HEK293T (cell line): ENCODE measurements around the gene CHAD.

Source experiments
- NFRKB ChIP-seq: fragments of 450-650 bp; IDR thresholded peaks from 2 replicates; pipeline ENCODE4 v1.6.1; 2016; ENCODE audit warnings: mild to moderate bottlenecking, moderate library complexity
- ZNF384 ChIP-seq: fragments of 450-650 bp; IDR thresholded peaks from 2 replicates; pipeline ENCODE4 v1.6.1; 2016

- no peak for TF ChIP-seq NFRKB
- no peak for TF ChIP-seq ZNF384
These were observed 48.3 kb upstream of the CHAD start for GRCh38 chr17:50517011-50517410.
